GM21717 (cell line): ENCODE results near the gene INPP4B.
A peak's percentile ranks its signal among the peaks of the same experiment; 100 is the strongest.

Experiments used
- ATAC-seq: cut with Tn5 transposase; IDR thresholded peaks from one replicate; pipeline ENCODE4 v1.9.1; 2021; ENCODE audit warnings: mild to moderate bottlenecking, moderate library complexity; ENCODE audit not compliant: unreplicated experiment

Gene INPP4B

GRCh38 chr4:142045996-142046395 lies 800.1 kb downstream of the INPP4B start:
- no peak for ATAC-seq

DNA sequence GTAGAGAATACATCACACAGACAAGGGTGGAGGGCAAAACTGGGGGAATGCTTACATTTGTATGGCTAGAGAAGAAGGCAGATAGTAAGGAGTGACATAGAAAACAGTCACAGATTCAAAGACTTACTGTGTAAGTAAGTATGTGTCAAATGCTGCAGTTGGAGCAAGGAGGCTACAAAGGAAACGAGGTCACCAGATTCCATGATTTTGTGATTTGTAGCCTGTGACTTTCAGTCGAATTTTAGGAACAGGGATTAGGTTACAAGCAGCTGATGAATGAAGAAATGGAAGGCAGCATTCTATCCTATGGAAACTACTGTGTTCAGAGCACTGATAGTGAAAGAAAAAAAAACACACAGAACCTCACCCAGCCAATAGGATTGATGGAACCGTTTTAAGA lies 801.8 kb downstream of the INPP4B start:
- ATAC-seq = no peak

DNA sequence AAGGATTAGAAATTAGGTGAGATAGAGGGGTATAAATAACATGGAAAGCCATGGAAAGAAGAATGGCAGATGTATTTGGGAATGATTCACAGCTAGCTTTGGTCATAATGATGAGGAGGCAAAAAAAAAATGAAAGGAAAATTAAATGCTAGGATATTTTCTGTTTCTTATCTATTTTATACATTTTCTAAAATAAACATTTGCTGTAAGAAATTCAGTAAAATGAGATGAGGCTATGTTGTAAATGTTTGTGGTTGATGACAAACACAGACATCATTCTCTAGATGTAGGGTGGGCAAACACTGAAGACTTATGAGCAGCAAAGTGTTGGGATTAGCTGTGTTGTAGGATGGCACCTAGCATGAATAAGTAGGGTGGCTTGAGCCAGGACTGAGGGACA lies 802.6 kb downstream of the INPP4B start:
- no peak for ATAC-seq

- no peak for ATAC-seq
These were observed 804.3 kb downstream of the INPP4B start for GRCh38 chr4:142041788-142042187.

DNA sequence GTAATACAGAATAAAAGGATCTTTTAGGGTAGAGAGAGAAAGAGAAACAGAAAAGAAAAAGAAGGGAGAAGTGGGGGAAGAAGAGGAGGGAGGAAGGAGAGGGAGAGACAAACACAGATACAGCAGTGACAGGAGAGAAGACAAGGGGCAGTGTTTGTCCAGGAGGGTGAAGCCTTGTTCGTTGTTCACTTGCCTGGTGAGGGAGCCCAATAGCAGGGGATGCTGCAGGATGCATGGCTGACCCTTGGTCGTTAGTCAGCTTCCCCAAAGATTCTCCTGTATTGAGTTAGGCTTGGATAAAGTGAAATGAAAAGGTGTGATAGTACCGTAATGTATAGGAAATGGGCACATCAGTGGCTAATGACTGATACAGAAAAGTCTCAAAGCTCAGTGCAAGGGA lies 806.1 kb downstream of the INPP4B start:
- ATAC-seq = no peak

DNA sequence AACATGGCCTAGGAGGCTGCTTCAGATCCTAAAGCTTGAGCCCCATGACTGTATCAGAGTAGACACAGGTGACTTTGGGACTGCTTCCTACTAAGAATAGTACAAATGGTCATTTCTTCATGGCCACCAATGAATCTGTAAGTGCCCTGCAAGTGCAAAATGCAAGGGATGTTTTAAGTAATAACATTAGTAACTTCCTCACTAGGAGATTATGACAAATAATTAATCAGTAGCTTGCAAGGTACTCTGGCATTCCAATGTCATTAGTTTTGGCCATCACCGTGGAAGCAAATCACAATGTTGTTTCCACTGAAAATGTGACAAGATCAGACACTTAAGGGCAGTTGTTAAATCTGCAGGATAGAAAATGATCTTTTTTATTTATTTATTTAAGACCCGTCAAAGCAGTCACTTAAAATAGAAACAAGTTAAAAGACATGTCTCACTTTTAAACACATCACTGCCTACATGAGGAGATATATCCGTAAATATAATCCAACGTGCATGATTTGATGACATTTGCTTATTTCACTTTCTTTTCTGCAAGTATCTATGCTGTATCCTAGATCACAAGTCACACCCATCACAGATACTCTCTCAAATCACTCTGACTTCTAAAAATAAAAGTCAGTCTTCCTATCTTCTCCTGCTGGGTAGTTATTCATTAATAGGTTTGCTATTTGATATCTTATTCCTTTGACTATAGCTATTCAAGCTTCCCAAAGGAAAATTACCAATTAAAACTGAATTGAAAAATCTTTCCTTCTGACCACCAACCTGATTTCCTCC lies 809.1 kb downstream of the INPP4B start:
- ATAC-seq = no peak

GRCh38 chr4:142035566-142035965 lies 810.5 kb downstream of the INPP4B start:
- no peak for ATAC-seq

DNA sequence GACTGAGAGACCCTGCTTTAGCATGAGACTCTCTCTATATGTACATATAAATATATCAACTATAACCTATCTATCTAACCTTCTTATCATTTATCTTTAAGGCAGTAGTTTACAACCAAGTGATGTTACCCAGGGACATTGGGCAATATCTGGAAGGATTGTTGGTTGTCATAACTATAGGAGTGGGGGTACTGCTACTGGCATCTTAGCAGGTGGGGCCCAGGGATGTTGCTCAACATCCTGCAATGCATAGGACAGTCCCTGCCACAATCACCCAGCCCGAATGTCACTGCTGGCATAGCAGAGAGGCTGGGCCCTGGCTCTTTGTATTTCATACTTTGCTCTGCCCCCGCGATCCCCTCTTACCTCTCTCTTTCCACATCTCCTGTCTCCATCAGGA lies 812.0 kb downstream of the INPP4B start:
- ATAC-seq = no peak

DNA sequence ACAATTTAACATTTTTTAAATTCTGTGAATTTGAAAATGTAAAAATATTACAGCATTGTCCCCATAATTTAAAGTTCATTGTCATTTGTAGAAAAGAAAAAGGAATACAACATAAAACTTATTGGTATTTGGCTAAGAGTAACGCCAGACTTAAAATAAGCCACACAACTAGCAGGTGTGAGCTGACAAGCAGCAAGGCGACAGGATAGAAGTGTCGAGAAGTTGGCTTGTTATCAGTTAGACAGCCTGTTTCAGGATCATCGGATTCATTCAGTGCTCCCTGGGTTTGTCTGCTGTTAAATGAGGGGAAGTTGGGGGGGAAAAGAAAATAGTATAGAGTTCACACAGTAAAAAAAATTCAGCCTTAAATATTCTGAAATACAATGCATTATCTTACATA lies 816.1 kb downstream of the INPP4B start:
- no peak for ATAC-seq

- no peak for ATAC-seq
These were observed 824.3 kb downstream of the INPP4B start for GRCh38 chr4:142021761-142022160.

- no peak for ATAC-seq
These were observed 824.9 kb downstream of the INPP4B start for GRCh38 chr4:142021181-142021580.

DNA sequence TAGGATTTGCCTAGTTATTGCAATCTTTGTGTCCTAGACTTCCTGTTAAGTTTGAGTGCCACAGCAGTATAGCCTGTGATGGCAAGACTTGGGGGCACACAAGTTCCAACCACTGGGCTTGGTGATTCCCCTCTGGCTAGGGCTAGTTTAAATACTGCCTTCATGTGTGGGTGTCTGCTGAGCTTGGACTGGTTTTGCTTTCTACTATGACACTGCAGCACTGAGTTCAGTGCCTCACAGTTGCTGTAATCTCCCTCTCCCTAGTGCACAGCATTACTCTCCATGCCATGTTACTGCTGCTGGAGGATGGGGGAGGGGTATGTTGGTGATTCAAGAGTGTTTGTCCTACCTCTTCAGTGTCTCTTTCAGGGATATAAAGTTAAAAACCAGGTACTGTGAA lies 830.1 kb downstream of the INPP4B start:
- peak; percentile 73 for ATAC-seq

- ATAC-seq = no peak
These were observed 836.4 kb downstream of the INPP4B start for GRCh38 chr4:142009751-142010150.

- no peak for ATAC-seq
These were observed 840.6 kb downstream of the INPP4B start for GRCh38 chr4:142005519-142005918.

DNA sequence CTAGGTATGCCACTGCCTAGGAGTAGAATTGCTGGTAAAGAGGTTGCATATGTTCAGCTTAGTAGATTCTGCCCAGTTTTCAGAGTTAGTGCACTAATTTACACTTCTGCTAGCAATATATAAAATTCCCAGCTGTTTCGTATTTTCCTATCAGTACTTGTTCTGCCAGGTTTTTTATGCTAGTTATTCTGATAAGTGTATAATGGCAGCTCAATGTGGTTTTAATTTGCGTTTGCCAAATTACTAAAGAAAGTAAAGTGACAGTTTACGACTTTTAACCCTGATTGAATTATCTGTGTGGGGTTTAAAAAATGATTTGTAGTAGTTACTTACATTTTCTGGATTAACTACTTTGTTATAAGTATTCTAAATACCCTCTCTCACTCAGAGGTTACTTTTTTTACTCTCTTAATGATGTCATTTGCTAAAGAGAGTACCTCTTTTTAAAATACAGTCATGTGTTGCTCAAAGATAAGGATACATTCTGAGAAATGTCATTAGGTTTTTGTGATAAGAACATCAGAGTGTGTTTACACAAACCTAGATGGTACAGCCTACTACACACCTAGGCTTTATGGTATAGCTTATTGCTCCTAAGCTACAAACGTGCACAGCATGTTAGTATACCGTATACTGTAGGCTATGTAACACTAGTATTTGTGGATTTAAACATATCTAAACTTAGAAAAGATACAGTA lies 846.5 kb downstream of the INPP4B start:
- ATAC-seq = no peak

DNA sequence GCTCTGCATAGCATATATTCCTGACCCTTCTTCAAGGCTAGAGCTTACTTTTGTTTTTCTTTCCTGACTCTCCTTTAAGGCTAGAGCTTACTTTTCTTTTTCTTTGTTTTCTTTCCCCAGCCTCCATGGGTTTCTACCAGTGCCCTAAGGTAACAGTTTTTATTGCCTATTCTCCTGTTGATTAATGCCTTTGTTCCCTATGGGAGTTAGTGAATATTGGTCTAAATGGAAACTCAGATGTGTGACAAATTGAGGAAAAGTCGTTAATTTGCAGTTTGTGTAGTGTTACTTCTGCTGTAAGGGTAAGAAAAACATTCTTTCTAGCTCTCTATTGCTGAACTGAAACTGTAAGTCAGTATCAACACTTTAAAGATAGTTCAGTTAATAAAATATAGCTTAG lies 851.0 kb downstream of the INPP4B start:
- no peak for ATAC-seq

DNA sequence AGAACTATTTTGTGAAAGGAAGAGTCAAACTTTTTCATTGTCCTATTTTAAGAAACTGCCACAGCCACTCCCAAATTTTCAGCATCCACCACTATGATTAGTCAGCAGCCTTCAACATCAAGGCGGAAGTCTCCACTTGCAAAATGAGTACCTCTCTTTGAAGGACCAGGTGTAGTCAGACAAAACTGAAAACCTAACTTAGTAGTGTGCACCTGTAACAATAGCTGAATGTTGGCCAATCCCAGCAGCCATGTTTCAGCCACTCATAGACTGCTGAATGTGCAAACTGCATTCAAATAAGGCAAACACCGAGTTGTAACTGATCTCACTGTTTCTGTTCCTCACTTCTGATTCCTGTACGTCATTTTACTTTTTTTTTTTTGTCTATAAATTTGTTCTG lies 868.7 kb downstream of the INPP4B start:
- peak; percentile 64 for ATAC-seq
